Calu3 (cell line): ENCODE data around the gene CD164L2. TPM values are rescaled to one million over a fixed set of nuclear protein-coding genes. Genes with fewer than 3 reads are reported as not detected.

Source experiments
- BruUV-seq: library from RNA; stranded (reverse); fragments of 400-500 nt; replicated peaks from 2 replicates; lab custom pipeline; 2021; lab: Mats Ljungman, UMichigan
- CTCF ChIA-PET: fragments of 300-600 bp; sonication (Branson Sonifier 250); formaldehyde crosslinking; loops from one replicate; lab custom pipeline; 2022; ENCODE audit warnings: antibody characterized with exemption; lab: Charles Lee
- DNase-seq: peaks from one replicate; pipeline ENCODE4 v3.0.0; 2022
- H3K27ac Mint-ChIP-seq: one replicate; pipeline ENCODE4 v1.8.0; 2022; ENCODE audit warnings: mixed read lengths; ENCODE audit not compliant: unreplicated experiment
- H3K27me3 Mint-ChIP-seq: one replicate; pipeline ENCODE4 v1.8.0; 2022; ENCODE audit warnings: mixed read lengths; ENCODE audit not compliant: unreplicated experiment
- H3K36me3 Mint-ChIP-seq: one replicate; pipeline ENCODE4 v1.8.0; 2022; ENCODE audit warnings: mild to moderate bottlenecking, moderate library complexity, mixed read lengths; ENCODE audit not compliant: insufficient read depth, unreplicated experiment
- H3K4me1 Mint-ChIP-seq: one replicate; pipeline ENCODE4 v1.8.0; 2022; ENCODE audit warnings: mild to moderate bottlenecking, low read depth, mixed read lengths; ENCODE audit not compliant: unreplicated experiment
- H3K4me3 Mint-ChIP-seq: one replicate; pipeline ENCODE4 v1.8.0; 2022; ENCODE audit warnings: mild to moderate bottlenecking, low read depth, moderate library complexity, mixed read lengths; ENCODE audit not compliant: unreplicated experiment
- H3K9me3 Mint-ChIP-seq: one replicate; pipeline ENCODE4 v1.8.0; 2022; ENCODE audit warnings: low read depth, mixed read lengths; ENCODE audit not compliant: unreplicated experiment
- intact Hi-C: fragments of 100-400 bp; cut with micrococcal nuclease; formaldehyde crosslinking; loops from one replicate; pipeline ENCODE4 v1.10.0; 2022; ENCODE audit not compliant: unreplicated experiment
- total RNA-seq: library from RNA; stranded (reverse); gene quantifications from 2 replicates; pipeline ENCODE4 v1.2.3, GENCODE V29; 2022
- TF ChIP-seq, protein P1 (sequence below): fragments of 200-600 bp; IDR thresholded peaks from one replicate; pipeline ENCODE4 v1.8.0; 2022; ENCODE audit warnings: antibody characterized with exemption; ENCODE audit not compliant: unreplicated experiment

CD164L2 gene
- total RNA-seq, 1 experiment from 2014 or later, result not detected

DNA sequence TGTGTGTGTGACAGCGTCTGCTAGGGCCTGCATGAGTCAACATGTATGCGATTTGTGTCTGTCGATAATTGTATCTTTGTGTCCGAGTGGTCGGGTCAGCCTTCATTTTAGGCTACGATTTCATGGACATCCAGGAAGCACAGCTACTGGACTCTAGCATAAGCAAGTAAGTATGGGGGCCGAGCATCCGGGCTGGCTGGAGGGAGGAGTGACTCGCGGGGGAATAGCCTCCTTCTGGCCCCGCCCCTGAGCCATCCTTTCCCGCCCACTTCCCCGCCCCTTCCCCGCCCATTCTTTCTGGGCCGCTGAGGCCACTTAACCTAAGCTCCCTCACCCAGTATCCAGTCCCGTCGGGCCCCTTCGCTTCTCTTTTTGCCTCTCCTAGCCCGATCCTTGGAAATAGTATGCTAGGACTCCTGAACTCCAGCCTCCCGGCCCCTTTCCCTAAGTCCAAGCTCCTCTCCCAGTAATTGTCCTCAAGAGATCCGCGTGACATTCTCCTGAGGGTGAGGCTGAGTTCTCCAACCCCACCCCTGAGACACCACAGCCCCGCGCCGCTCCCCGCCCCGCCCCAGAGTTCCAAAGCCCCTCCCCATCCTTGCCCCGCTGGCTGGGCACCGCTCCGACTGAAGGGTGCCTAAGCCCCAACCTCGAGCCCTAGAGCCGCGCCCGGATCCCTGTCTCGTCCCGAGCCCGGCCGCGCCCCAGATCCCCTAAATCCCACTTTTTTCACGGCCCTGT, 17.6 kb downstream of the CD164L2 start:
- CTCF ChIA-PET, result interaction anchor here (0.6 to 1.9 kb wide), 14 partner anchors 21 to 1347 kb away, joined by 3 to 10 read pairs (median 4); partner anchors contain the start of gene SYTL1
- Mint-ChIP-seq H3K27ac (peak overlapping the region; percentile 94), H3K27me3 (no peaks in the 10 kb centered on the region), H3K4me1 (peaks cover 7% of the 10 kb centered on the region), H3K4me3 (peak overlapping the region; percentile 90), H3K36me3 (peaks cover 25% of the 10 kb centered on the region), H3K9me3 (no peaks in the 10 kb centered on the region)
- no TSS peak for BruUV-seq
- intact Hi-C loops, result no loop called here
- TF ChIP-seq, protein P1, sequence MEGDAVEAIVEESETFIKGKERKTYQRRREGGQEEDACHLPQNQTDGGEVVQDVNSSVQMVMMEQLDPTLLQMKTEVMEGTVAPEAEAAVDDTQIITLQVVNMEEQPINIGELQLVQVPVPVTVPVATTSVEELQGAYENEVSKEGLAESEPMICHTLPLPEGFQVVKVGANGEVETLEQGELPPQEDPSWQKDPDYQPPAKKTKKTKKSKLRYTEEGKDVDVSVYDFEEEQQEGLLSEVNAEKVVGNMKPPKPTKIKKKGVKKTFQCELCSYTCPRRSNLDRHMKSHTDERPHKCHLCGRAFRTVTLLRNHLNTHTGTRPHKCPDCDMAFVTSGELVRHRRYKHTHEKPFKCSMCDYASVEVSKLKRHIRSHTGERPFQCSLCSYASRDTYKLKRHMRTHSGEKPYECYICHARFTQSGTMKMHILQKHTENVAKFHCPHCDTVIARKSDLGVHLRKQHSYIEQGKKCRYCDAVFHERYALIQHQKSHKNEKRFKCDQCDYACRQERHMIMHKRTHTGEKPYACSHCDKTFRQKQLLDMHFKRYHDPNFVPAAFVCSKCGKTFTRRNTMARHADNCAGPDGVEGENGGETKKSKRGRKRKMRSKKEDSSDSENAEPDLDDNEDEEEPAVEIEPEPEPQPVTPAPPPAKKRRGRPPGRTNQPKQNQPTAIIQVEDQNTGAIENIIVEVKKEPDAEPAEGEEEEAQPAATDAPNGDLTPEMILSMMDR, result no peak
- DNase-seq, result peak; percentile 71

DNA sequence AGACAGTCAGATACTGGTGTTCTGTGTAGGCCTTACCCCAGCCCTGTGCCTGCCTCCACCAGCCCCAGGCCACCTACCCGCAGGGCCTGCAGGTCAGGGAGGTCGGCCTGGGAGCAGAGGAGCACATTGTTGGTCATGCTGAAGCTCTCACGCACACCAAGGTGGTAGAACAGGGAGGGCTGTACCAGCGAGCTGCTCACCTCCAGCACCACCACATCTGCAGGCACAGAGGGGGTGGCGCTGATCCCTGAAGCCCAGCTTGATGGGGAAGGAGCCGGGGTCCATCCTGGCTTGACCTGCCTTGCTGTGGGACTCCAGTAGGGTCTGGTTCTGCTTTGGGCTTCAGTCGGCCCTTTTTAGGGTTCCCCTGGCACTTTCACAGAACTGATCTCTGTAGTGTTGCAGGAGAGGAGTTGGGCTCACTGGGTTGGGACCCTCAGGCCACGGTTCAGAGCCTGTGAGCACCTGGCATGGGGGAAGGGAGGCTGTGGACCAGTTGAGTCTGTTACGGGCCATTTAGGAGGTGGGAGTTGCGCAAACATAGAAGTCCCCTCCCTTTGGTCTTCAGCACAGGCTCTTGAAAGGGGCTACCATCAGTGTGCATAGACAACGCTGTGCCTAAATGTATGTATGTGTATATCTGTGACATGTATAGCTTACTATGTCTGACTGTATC, 18.3 kb downstream of the CD164L2 start:
- peak overlapping the region; percentile 90 for H3K4me3 Mint-ChIP-seq
- TF ChIP-seq, protein P1, result no peak
- BruUV-seq, result no TSS peak
- peak overlapping the region; percentile 94 for H3K27ac Mint-ChIP-seq
- peaks cover 7% of the 10 kb centered on the region for H3K4me1 Mint-ChIP-seq
- intact Hi-C loops, result no loop called here
- H3K9me3 Mint-ChIP-seq, result no peaks in the 10 kb centered on the region
- H3K27me3 Mint-ChIP-seq, result no peaks in the 10 kb centered on the region
- peaks cover 30% of the 10 kb centered on the region for H3K36me3 Mint-ChIP-seq
- DNase-seq, result no peak
- CTCF ChIA-PET, result interaction anchor here (0.6 to 1.8 kb wide), 9 partner anchors 20 to 298 kb away, joined by 3 to 7 read pairs (median 4); partner anchors contain the start of gene SYTL1

DNA sequence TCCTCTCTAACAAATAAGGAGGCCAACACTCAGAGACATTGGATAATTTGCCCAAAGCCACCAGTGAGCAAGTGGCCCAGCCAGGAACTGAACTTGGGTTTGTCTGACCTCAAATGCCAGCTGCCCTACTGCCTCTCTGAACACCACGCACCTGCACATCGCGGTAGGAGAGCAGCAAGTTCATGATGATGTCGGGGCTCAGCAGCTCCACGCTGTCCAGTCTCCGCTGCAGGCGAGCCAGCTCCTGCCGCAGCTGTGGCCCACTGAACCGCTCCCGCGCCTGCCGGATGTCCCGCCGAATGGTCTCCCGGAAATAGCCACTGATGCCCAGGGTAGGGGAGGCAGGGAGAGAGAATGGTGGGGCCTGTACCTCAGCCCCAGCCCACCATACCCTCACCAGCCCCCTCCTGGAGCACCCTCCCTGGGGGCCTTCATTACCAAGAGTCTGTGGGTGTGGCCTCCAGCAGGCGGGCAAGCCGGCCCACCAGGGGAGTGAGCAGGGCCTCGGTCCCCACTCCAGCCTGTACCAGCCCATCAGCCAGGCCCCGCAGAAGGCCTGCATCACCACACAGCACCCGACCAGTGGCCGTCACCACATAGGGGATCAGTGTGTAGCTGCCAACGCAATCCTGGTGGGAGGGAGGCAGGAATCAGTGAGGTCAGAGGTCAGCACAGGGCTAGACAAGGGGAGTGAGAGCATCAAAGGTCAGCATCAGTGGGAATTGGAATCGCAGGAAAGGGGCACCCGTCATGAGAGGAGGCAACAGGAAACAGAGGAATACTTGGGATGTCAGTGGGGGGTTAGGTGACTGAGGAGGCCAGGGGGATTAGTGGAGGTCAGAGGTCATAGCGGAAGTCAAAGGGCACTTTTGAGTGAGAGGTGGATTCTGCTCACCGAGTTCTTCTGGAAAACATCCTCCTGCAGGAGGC, 19.1 kb downstream of the CD164L2 start:
- BruUV-seq, result no TSS peak
- Mint-ChIP-seq H3K9me3 (no peaks in the 10 kb centered on the region), H3K4me3 (peak overlapping the region; percentile 90), H3K27ac (no peak overlapping the region), H3K36me3 (peaks cover 33% of the 10 kb centered on the region), H3K4me1 (peaks cover 7% of the 10 kb centered on the region), H3K27me3 (no peaks in the 10 kb centered on the region)
- CTCF ChIA-PET, result no interaction called here
- no peak for DNase-seq
- TF ChIP-seq, protein P1, result no peak
- intact Hi-C loops, result no loop called here

DNA sequence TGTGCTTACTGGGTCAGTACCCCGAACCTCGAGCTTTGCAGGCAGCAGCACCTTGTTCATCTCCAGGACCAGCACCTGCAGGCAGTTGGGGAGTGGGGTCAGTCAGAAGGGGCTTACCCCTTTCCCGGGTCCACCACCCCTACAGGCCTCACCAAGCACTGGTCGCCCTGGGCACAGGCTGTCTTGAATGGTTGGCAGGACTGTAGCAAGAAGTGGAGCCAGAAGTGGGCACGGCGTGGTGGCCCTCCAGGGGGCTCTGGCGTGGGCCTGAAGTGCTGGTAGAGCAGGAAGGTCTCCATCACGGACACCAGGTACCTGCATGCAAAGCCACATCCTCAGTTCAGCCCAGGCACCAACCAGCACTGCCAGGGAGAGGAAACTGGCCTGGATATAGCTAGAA, 21.6 kb downstream of the CD164L2 start:
- CTCF ChIA-PET, result no interaction called here
- Mint-ChIP-seq H3K9me3 (no peaks in the 10 kb centered on the region), H3K36me3 (peaks cover 29% of the 10 kb centered on the region), H3K27me3 (no peaks in the 10 kb centered on the region), H3K4me1 (peaks cover 7% of the 10 kb centered on the region), H3K4me3 (no peak overlapping the region), H3K27ac (no peak overlapping the region)
- BruUV-seq, result no TSS peak
- TF ChIP-seq, protein P1, result no peak
- no peak for DNase-seq
- intact Hi-C loops, result no loop called here
